Cardiac muscle cell (in vitro differentiated cells and primary cell): Measurements from ENCODE around the gene DPF3. TPM values are rescaled to one million over a fixed set of nuclear protein-coding genes. Genes with fewer than 3 reads are reported as not detected.
A peak's percentile ranks its signal among the peaks of the same experiment; 100 is the strongest.

ENCODE experiments used
- DNase-seq, 2 donors: peaks; one replicate each; pipeline versions ENCODE4 v3.0.0 to v3.0.0-alpha.2; 2010 to 2017; ENCODE audit warnings: low read depth in 1 of 2, low spot score in 1 of 2
- H3K27ac ChIP-seq: fragments of 200-600 bp; sonication (generic); 2 replicates; pipeline ENCODE4 v1.5.1; 2016
- H3K27me3 ChIP-seq: fragments of 200-600 bp; sonication (generic); 2 replicates; pipeline ENCODE4 v1.6.0; 2016; ENCODE audit warnings: control low read depth
- H3K36me3 ChIP-seq: fragments of 200-600 bp; sonication (generic); 2 replicates; pipeline ENCODE4 v1.5.1; 2016; ENCODE audit warnings: control low read depth
- H3K4me1 ChIP-seq: fragments of 200-600 bp; sonication (generic); 2 replicates; pipeline ENCODE4 v1.8.1; 2017; ENCODE audit warnings: low read depth, mild to moderate bottlenecking, mixed run types
- H3K4me3 ChIP-seq: fragments of 200-600 bp; sonication (generic); 2 replicates; pipeline ENCODE4 v1.5.1; 2016; ENCODE audit warnings: mild to moderate bottlenecking
- H3K9me3 ChIP-seq: fragments of 200-600 bp; sonication (generic); 2 replicates; pipeline ENCODE4 v1.5.1; 2017; ENCODE audit warnings: low read depth, mild to moderate bottlenecking, control low read depth
- polyA plus RNA-seq: library from polyadenylated mRNA; unstranded; fragments of >200 nt; fragmentation: Nextera tagmentation; extraction: Ambion mirVana; gene quantifications from 2 replicates; pipeline ENCODE4 v1.2.1, GENCODE V29; 2016
- total RNA-seq: library from RNA; depleted of rRNA; stranded (reverse); fragments of >200 nt; gene quantifications from 2 replicates; pipeline ENCODE4 v1.2.3, GENCODE V29; 2016
- TF ChIP-seq, protein P1 (sequence below): IDR thresholded peaks from 2 replicates; pipeline ENCODE4 v1.5.1; 2012; ENCODE audit warnings: low read depth, mild to moderate bottlenecking, low read length

Gene DPF3
- total and polyA plus RNA-seq, 2 experiments from 2014 or later = 25.9 to 84.8 TPM

DNA sequence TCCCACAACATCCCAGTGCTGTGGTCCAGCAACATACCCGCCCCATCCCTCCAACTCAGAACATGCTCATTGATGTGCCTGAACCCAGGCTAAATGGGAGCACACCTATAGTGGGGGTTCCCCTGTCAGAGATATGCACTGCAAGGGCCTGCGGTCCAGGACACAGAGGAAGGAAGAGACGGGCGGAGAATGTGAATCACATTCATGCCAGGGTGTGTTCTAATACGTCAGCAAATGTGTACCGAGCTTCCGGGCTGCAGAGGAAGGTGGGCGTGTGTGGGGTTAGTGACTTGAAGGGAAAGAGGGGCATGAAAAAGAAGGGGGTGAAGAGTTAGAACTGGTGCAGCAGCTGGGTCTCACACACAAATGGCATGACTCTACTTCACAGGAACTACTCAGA, 83.7 kb downstream of the DPF3 start:
- DNase-seq = no peak
- no peak overlapping the region for H3K27ac ChIP-seq
- H3K27me3 ChIP-seq = no peaks in the 10 kb centered on the region
- H3K4me3 ChIP-seq = no peak overlapping the region
- no peaks in the 10 kb centered on the region for H3K36me3 ChIP-seq
- H3K4me1 ChIP-seq = peaks cover 32% of the 10 kb centered on the region
- H3K9me3 ChIP-seq = no peaks in the 10 kb centered on the region
- TF ChIP-seq, protein P1, sequence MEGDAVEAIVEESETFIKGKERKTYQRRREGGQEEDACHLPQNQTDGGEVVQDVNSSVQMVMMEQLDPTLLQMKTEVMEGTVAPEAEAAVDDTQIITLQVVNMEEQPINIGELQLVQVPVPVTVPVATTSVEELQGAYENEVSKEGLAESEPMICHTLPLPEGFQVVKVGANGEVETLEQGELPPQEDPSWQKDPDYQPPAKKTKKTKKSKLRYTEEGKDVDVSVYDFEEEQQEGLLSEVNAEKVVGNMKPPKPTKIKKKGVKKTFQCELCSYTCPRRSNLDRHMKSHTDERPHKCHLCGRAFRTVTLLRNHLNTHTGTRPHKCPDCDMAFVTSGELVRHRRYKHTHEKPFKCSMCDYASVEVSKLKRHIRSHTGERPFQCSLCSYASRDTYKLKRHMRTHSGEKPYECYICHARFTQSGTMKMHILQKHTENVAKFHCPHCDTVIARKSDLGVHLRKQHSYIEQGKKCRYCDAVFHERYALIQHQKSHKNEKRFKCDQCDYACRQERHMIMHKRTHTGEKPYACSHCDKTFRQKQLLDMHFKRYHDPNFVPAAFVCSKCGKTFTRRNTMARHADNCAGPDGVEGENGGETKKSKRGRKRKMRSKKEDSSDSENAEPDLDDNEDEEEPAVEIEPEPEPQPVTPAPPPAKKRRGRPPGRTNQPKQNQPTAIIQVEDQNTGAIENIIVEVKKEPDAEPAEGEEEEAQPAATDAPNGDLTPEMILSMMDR = no peak

DNA sequence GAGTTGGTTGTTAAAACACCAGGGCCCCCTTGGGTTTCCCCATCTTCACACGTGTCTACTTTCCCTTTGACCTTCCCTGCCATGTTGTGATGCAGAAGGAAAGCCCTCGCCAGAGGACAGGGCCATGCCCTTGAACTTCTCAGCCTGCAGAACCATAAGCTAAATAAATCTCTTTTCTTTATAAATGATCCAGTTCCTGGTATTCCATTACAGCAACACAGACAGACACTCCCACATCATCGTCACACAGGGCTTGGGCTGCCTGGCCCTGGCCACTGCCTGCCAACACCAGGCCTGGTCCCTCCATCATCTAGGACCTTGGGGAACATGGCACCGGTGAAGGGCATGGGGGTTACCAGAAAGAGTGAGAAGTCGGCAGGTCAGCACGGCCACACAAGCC, 84.8 kb downstream of the DPF3 start:
- no peaks in the 10 kb centered on the region for H3K27me3 ChIP-seq
- TF ChIP-seq, protein P1 = no peak
- peaks cover 30% of the 10 kb centered on the region for H3K4me1 ChIP-seq
- no peak for DNase-seq
- H3K27ac ChIP-seq = no peak overlapping the region
- H3K36me3 ChIP-seq = no peaks in the 10 kb centered on the region
- H3K9me3 ChIP-seq = no peaks in the 10 kb centered on the region
- H3K4me3 ChIP-seq = no peak overlapping the region

DNA sequence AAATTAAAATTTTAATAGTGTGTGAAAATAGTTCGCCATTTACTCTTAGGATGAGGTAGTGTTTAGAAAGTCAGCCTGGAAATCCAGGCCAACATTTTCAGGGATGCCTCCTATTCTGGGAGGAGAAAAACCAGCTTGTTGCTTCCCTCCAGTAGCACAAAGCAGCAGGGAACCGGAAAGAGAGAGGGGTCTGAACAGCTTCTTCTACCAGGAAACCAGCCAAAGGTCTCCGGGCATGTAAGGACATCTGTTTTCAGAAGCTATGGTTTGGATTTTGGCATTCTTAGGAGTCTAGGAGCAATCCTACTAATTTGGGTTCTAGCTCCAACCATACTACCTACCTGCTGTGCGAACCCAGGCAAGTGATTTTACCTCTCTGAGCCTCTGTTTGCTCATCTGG, 85.3 kb downstream of the DPF3 start:
- Histone ChIP-seq H3K27me3 (no peaks in the 10 kb centered on the region), H3K27ac (no peak overlapping the region), H3K9me3 (no peaks in the 10 kb centered on the region), H3K4me3 (no peak overlapping the region), H3K36me3 (no peaks in the 10 kb centered on the region), H3K4me1 (peaks cover 27% of the 10 kb centered on the region)
- DNase-seq = no peak
- TF ChIP-seq, protein P1 = no peak

DNA sequence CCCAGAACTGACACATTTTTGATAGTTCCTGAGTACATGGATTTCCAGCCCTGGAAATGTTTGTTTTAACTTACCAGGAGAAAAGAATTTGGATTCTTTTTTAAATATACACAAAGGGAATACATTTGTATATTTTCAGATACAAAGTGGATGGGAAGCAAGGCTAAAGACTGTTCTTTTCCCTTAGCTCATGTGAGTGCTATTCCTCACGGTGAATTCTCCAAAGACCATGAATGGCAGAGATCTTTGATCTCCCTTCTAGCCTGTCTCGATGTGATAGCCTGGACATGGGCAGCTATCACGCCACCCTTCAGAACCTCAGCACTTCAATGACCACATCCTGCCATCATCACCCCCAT, 91.3 kb downstream of the DPF3 start:
- no peaks in the 10 kb centered on the region for H3K9me3 ChIP-seq
- H3K36me3 ChIP-seq = no peaks in the 10 kb centered on the region
- peaks cover 28% of the 10 kb centered on the region for H3K4me1 ChIP-seq
- peak overlapping the region; percentile 86 for H3K27ac ChIP-seq
- H3K4me3 ChIP-seq = no peak overlapping the region
- TF ChIP-seq, protein P1 = no peak
- no peak for DNase-seq
- no peaks in the 10 kb centered on the region for H3K27me3 ChIP-seq

DNA sequence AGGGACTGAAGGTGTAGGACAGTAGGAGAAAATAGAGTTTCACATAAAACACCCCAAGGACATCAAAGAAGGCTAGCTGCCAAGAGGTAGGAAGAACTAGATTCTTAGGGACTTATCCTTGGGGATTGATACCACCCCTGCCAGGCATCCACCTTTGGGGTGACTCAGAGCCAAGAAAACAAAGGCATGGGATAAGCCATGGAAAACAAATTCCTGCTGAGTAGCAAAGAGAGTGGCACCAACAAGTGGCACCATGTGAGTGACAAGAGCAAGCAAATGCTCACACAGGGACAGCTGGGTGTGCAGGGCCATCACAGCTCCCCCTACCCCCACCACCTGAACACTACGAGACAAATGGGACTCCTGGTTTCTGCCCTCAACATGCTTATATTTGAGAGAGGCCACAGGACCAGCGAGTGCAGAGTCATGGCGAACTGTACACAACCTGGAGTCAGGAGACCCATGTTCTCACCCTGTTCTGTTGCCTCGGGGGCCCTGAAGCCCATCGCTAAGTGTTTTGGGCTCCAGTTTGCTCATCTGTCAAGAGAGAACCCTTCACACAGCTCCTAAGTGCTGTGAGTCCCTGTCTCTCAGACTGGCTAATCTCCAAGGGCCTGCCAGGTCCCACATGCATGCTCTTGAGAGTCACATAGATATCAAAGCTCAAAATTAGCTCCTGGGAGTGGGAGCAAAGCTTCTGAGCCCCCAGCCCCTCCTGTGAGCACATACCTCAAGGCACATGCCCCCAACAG, 91.9 kb downstream of the DPF3 start:
- H3K36me3 ChIP-seq = no peaks in the 10 kb centered on the region
- no peaks in the 10 kb centered on the region for H3K27me3 ChIP-seq
- TF ChIP-seq, protein P1 = no peak
- no peak overlapping the region for H3K4me3 ChIP-seq
- DNase-seq = peak in 1 of 2 donors; percentile 74
- peak overlapping the region; percentile 86 for H3K27ac ChIP-seq
- H3K4me1 ChIP-seq = peaks cover 27% of the 10 kb centered on the region
- H3K9me3 ChIP-seq = no peaks in the 10 kb centered on the region
